Measurements from ENCODE around the gene TPT1. TPM values are rescaled to one million over a fixed set of nuclear protein-coding genes. Genes with fewer than 3 reads are reported as not detected.

TPT1 gene
- total and polyA plus RNA-seq, 2 donors (not counting 1 experiment from before 2014, with no cell fraction given) = 2,507 to 4,871 TPM

DNA sequence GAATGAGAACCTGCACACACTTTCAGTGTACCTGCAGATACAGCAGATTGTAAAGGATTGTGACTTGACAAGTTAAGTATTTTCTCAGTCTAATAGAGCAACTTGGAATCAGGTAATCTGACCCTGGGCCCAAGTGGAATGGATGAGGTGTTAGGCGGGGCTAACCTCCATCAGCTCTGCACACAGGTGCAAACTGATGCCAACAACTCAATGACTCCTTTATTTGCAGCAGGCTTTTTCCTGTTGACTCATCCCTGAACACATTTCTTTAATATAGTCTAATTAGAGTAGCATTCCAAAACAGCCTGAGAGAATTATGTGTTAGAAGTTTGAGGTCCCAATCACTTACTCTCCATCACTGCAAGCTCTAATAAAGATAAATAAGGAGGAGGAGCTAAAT is 48.8 kb downstream of the TPT1 start:
- TF ChIP-seq, protein P1, sequence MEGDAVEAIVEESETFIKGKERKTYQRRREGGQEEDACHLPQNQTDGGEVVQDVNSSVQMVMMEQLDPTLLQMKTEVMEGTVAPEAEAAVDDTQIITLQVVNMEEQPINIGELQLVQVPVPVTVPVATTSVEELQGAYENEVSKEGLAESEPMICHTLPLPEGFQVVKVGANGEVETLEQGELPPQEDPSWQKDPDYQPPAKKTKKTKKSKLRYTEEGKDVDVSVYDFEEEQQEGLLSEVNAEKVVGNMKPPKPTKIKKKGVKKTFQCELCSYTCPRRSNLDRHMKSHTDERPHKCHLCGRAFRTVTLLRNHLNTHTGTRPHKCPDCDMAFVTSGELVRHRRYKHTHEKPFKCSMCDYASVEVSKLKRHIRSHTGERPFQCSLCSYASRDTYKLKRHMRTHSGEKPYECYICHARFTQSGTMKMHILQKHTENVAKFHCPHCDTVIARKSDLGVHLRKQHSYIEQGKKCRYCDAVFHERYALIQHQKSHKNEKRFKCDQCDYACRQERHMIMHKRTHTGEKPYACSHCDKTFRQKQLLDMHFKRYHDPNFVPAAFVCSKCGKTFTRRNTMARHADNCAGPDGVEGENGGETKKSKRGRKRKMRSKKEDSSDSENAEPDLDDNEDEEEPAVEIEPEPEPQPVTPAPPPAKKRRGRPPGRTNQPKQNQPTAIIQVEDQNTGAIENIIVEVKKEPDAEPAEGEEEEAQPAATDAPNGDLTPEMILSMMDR (IDR thresholded peaks at IDR 0.05) = no peak
- no peak for TF ChIP-seq EZH2 (IDR thresholded peaks at IDR 0.05; ENCODE audit: borderline replicate concordance, insufficient read depth, low read depth, low read length, poor library complexity, severe bottlenecking)
- H3K9me3 Mint-ChIP-seq (ENCODE audit: insufficient read depth) = no peaks in the 10 kb centered on the region
- ATAC-seq (ENCODE audit: low read depth) = no peak
- intact Hi-C loops (cut with micrococcal nuclease) = no loop called here
- CTCF ChIA-PET = interaction anchor here (0.7 to 2.1 kb wide), 2 partner anchors 11 to 221 kb away, joined by 5 to 8 read pairs; no protein-coding TSS in a partner anchor
- Histone ChIP-seq H3K27ac (ENCODE audit: low read length in 2 of 2) (no peak overlapping the region), H3K9me3 (ENCODE audit: control extremely low read depth in 1 of 3, control insufficient read depth in 2 of 3, insufficient read depth in 1 of 3, low read length in 2 of 3) (no peaks in the 10 kb centered on the region), H2AFZ (ENCODE audit: insufficient read depth, low read depth, low read length, poor library complexity, severe bottlenecking) (no peak overlapping the region), H3K4me1 (ENCODE audit: control insufficient read depth in 2 of 2, insufficient read depth in 2 of 2, low read length in 2 of 2) (peaks cover 0 to 3% of the 10 kb centered on the region in 2 donors), H3K79me2 (ENCODE audit: control insufficient read depth, insufficient read depth, low read length) (no peaks in the 10 kb centered on the region), H3K27me3 (replicated peaks in 1 of 4; ENCODE audit: control extremely low read depth in 1 of 4, control insufficient read depth in 3 of 4, insufficient read depth in 4 of 4, low read length in 3 of 4) (no peaks in the 10 kb centered on the region), H3K36me3 (replicated peaks in 1 of 2; ENCODE audit: control extremely low read depth in 1 of 2, control insufficient read depth in 1 of 2, extremely low read depth in 1 of 2, insufficient read depth in 2 of 2, low read length in 1 of 2) (peaks cover 1 to 10% of the 10 kb centered on the region in 2 experiments), H3K4me2 (replicated peaks; ENCODE audit: low read depth, low read length, poor library complexity, severe bottlenecking) (no peak overlapping the region), H4K20me1 (ENCODE audit: control insufficient read depth, insufficient read depth, low read length, poor library complexity, severe bottlenecking) (no peaks in the 10 kb centered on the region), H3K4me3 (ENCODE audit: control extremely low read depth in 1 of 5, extremely low read depth in 1 of 5, insufficient read depth in 1 of 5, low read depth in 2 of 5, low read length in 4 of 5) (no peak overlapping the region), H3K9ac (ENCODE audit: low read length) (no peak overlapping the region)
- WGBS (ENCODE audit: insufficient coverage) = no CpG with 5 or more reads among the region's 1 CpG
- POLR2A ChIA-PET = no interaction called here
- H3K27ac Mint-ChIP-seq = no peak overlapping the region
- H3K4me3 Mint-ChIP-seq = no peak overlapping the region
- DNase-seq = no peak
- peaks cover 7% of the 10 kb centered on the region for H3K4me1 Mint-ChIP-seq
- H3K27me3 Mint-ChIP-seq = no peaks in the 10 kb centered on the region

DNA sequence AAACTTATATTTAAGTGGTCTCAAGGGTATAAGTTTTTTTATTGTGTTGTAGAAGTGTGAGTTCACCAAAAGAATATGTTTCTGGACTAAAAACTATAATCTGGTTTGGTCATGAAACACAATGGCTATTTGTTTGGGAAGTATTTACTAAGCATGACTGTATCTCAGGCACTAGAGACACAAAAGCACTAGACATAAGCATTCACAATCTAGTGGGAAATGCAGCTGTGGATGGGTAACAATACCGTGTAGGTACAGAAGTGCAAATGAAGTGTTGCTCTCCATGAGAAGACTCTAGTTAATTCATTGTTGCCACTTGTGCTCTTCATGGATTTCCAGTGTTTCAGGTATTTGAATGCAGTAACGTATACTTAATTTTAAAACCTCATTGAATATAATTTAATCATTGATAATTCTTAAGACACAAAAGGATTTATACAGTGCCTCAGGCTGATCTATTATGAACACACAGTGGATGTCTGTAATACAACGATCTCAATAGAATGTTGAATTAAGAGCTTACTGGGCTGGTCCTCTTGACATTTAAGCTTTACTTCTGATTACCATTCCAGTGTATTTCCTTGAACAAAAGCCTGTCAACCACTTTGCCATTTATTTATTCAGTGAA is 50.9 kb downstream of the TPT1 start:
- DNase-seq (no peak), ATAC-seq (ENCODE audit: low read depth) (no peak)
- Histone ChIP-seq H2AFZ (ENCODE audit: insufficient read depth, low read depth, low read length, poor library complexity, severe bottlenecking) (no peak overlapping the region), H3K4me2 (replicated peaks; ENCODE audit: low read depth, low read length, poor library complexity, severe bottlenecking) (no peak overlapping the region), H3K27me3 (replicated peaks in 1 of 4; ENCODE audit: control extremely low read depth in 1 of 4, control insufficient read depth in 3 of 4, insufficient read depth in 4 of 4, low read length in 3 of 4) (no peaks in the 10 kb centered on the region), H4K20me1 (ENCODE audit: control insufficient read depth, insufficient read depth, low read length, poor library complexity, severe bottlenecking) (no peaks in the 10 kb centered on the region), H3K9ac (ENCODE audit: low read length) (no peak overlapping the region), H3K79me2 (ENCODE audit: control insufficient read depth, insufficient read depth, low read length) (no peaks in the 10 kb centered on the region), H3K9me3 (ENCODE audit: control extremely low read depth in 1 of 3, control insufficient read depth in 2 of 3, insufficient read depth in 1 of 3, low read length in 2 of 3) (no peaks in the 10 kb centered on the region), H3K27ac (ENCODE audit: low read length in 2 of 2) (no peak overlapping the region), H3K4me1 (ENCODE audit: control insufficient read depth in 2 of 2, insufficient read depth in 2 of 2, low read length in 2 of 2) (no peaks in the 10 kb centered on the region), H3K4me3 (ENCODE audit: control extremely low read depth in 1 of 5, extremely low read depth in 1 of 5, insufficient read depth in 1 of 5, low read depth in 2 of 5, low read length in 4 of 5) (no peak overlapping the region), H3K36me3 (replicated peaks in 1 of 2; ENCODE audit: control extremely low read depth in 1 of 2, control insufficient read depth in 1 of 2, extremely low read depth in 1 of 2, insufficient read depth in 2 of 2, low read length in 1 of 2) (peaks cover 1 to 10% of the 10 kb centered on the region in 2 experiments)
- intact Hi-C loops (cut with micrococcal nuclease) = no loop called here
- H3K4me3 Mint-ChIP-seq = no peak overlapping the region
- no peaks in the 10 kb centered on the region for H3K4me1 Mint-ChIP-seq
- CTCF ChIA-PET = interaction anchor here (1.0 kb wide), 2 partner anchors 10 to 19 kb away, joined by 3 to 5 read pairs; no protein-coding TSS in a partner anchor
- POLR2A ChIA-PET = no interaction called here
- no peaks in the 10 kb centered on the region for H3K27me3 Mint-ChIP-seq
- no peaks in the 10 kb centered on the region for H3K9me3 Mint-ChIP-seq (ENCODE audit: insufficient read depth)
- H3K27ac Mint-ChIP-seq = no peak overlapping the region
- TF ChIP-seq, protein P1 (IDR thresholded peaks at IDR 0.05) = no peak
- TF ChIP-seq EZH2 (IDR thresholded peaks at IDR 0.05; ENCODE audit: borderline replicate concordance, insufficient read depth, low read depth, low read length, poor library complexity, severe bottlenecking) = no peak
- 100% methylated on average over 1 of the region's 3 CpGs for WGBS (ENCODE audit: insufficient coverage)
